ENCODE measurements around the gene ARL6IP4.

Gene ARL6IP4

GRCh38 chr12:123031171-123031845 is 50.8 kb downstream of the ARL6IP4 start:
- in situ Hi-C loops (cut with MboI; ENCODE audit: low sequenced_read_pairs): no loop called here
